ENCODE measurements around the gene THAP8.
A peak's percentile ranks its signal among the peaks of the same experiment; 100 is the strongest.

Gene THAP8

GRCh38 chr19:36054119-36054732 lies at the start of gene THAP8:
TSS of gene THAP8 (minus strand) at chr19:36054285. CDS start at chr19:36054217, 68 bp downstream.
- peak; percentile 100 for DNase-seq (ENCODE audit: low spot score)

GRCh38 chr19:36103040-36103626 lies 49.0 kb upstream of the THAP8 start:
- DNase-seq (ENCODE audit: low spot score) = no peak

GRCh38 chr19:36101550-36102327 lies 47.7 kb upstream of the THAP8 start:
- peak; percentile 33 for DNase-seq (ENCODE audit: low spot score)

- no peak for DNase-seq (ENCODE audit: low spot score)
These were observed 46.4 kb upstream of the THAP8 start for GRCh38 chr19:36100476-36100875.

GRCh38 chr19:36099166-36099785 lies 45.2 kb upstream of the THAP8 start:
- no peak for DNase-seq (ENCODE audit: low spot score)

GRCh38 chr19:36097036-36097435 lies 43.0 kb upstream of the THAP8 start:
- no peak for DNase-seq (ENCODE audit: low spot score)

- no peak for DNase-seq (ENCODE audit: low spot score)
These were observed 39.6 kb upstream of the THAP8 start for GRCh38 chr19:36093687-36094086.

- DNase-seq (ENCODE audit: low spot score) = no peak
These were observed 39.1 kb upstream of the THAP8 start for GRCh38 chr19:36093146-36093662.

- DNase-seq (ENCODE audit: low spot score) = no peak
These were observed 38.5 kb upstream of the THAP8 start for GRCh38 chr19:36092566-36092965.

- no peak for DNase-seq (ENCODE audit: low spot score)
These were observed 37.0 kb upstream of the THAP8 start for GRCh38 chr19:36090910-36091695.

- no peak for DNase-seq (ENCODE audit: low spot score)
These were observed 35.8 kb upstream of the THAP8 start for GRCh38 chr19:36089847-36090246.

GRCh38 chr19:36086326-36086725 lies 32.2 kb upstream of the THAP8 start:
- DNase-seq (ENCODE audit: low spot score) = no peak

- DNase-seq (ENCODE audit: low spot score) = no peak
These were observed 30.3 kb upstream of the THAP8 start for GRCh38 chr19:36084231-36085009.

- DNase-seq (ENCODE audit: low spot score) = no peak
These were observed 28.8 kb upstream of the THAP8 start for GRCh38 chr19:36082916-36083315.

GRCh38 chr19:36081894-36082293 lies 27.8 kb upstream of the THAP8 start:
- no peak for DNase-seq (ENCODE audit: low spot score)

- DNase-seq (ENCODE audit: low spot score) = no peak
These were observed 27.3 kb upstream of the THAP8 start for GRCh38 chr19:36081385-36081784.

- no peak for DNase-seq (ENCODE audit: low spot score)
These were observed 25.4 kb upstream of the THAP8 start for GRCh38 chr19:36079389-36079945.

GRCh38 chr19:36073121-36073876 lies 19.2 kb upstream of the THAP8 start:
- no peak for DNase-seq (ENCODE audit: low spot score)

- DNase-seq (ENCODE audit: low spot score) = no peak
These were observed 18.0 kb upstream of the THAP8 start for GRCh38 chr19:36072081-36072480.
